ENCODE measurements around the gene MYOF. TPM values are rescaled to one million over a fixed set of nuclear protein-coding genes. Genes with fewer than 3 reads are reported as not detected.
"Not testable (repeated sequence)": the region's sequence is repeated elsewhere in the genome, so short reads cannot be mapped to it uniquely, and the experiment has no call there.

MYOF gene
- total RNA-seq, 1 experiment from 2014 or later = 376 TPM

DNA sequence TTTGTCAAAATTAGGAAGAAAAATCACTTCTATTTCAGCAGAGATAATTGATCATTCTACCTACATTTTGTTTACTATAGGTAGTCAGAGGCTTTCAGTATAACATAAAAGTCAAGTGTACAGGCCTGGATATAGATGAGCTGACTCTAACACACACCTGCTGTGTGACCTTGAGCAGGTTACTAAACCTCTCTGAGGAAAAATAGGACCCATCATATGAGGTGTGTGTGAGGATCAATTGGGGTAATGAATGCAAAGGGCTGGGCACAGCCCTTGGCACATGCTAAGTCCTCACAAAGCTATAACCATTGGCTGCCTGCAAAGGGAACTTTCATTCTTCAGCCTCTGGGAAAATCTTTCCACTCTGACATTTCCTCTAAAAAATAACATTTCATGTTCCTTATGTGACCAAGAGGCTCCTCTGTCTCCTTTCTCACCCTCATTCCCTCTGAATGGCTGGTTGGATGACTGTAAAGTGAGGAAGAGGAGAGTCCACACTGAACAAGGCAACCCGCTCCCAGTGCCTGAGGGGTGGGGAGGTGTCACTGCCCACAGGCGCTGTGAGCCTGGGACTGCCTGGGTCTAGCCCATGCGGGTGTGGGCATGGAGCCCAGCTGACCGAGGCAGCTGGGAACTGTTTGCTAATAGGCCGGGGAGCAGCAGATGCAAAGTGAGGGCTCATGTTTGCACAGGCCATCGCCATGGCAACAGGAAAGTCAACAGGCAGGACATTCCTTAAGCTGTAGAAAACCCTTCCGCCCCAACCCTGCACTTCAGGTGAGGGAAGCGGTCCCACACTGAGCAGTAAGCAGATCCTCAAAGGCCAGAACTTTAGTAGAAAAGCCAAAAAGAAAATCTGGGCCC, 36.8 kb downstream of the MYOF start:
- DNase-seq (ENCODE audit: low read depth, low spot score) = no peak
- in situ Hi-C loops (cut with HindIII; ENCODE audit: low pct_unique_long_range_greater_than_20kb, low sequenced_read_pairs) = no loop called here
- no TSS peak for BruUV-seq (replicated peaks)
- ChIA-PET CTCF (interaction anchor here (0.8 kb wide), 1 partner anchor 69 kb away, joined by 4 read pairs; no protein-coding TSS in a partner anchor), POLR2A (interaction anchor here (0.6 to 1.1 kb wide), 10 partner anchors 11 to 256 kb away, joined by 3 to 7 read pairs (median 4); partner anchors contain the start of gene MYOF)
- TF ChIP-seq POLR2AphosphoS5 (IDR thresholded peaks at IDR 0.05; ENCODE audit: low read depth, low read length) (peak; percentile 84), TCF7L2 (IDR thresholded peaks at IDR 0.05; ENCODE audit: low read depth, low read length) (no peak), SIN3A (IDR thresholded peaks at IDR 0.05; ENCODE audit: borderline replicate concordance, insufficient read depth, low read depth, low read length) (no peak)
- TF ChIP-seq, protein P1, sequence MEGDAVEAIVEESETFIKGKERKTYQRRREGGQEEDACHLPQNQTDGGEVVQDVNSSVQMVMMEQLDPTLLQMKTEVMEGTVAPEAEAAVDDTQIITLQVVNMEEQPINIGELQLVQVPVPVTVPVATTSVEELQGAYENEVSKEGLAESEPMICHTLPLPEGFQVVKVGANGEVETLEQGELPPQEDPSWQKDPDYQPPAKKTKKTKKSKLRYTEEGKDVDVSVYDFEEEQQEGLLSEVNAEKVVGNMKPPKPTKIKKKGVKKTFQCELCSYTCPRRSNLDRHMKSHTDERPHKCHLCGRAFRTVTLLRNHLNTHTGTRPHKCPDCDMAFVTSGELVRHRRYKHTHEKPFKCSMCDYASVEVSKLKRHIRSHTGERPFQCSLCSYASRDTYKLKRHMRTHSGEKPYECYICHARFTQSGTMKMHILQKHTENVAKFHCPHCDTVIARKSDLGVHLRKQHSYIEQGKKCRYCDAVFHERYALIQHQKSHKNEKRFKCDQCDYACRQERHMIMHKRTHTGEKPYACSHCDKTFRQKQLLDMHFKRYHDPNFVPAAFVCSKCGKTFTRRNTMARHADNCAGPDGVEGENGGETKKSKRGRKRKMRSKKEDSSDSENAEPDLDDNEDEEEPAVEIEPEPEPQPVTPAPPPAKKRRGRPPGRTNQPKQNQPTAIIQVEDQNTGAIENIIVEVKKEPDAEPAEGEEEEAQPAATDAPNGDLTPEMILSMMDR (IDR thresholded peaks at IDR 0.05) = no peak
- TF ChIP-seq, protein P2, sequence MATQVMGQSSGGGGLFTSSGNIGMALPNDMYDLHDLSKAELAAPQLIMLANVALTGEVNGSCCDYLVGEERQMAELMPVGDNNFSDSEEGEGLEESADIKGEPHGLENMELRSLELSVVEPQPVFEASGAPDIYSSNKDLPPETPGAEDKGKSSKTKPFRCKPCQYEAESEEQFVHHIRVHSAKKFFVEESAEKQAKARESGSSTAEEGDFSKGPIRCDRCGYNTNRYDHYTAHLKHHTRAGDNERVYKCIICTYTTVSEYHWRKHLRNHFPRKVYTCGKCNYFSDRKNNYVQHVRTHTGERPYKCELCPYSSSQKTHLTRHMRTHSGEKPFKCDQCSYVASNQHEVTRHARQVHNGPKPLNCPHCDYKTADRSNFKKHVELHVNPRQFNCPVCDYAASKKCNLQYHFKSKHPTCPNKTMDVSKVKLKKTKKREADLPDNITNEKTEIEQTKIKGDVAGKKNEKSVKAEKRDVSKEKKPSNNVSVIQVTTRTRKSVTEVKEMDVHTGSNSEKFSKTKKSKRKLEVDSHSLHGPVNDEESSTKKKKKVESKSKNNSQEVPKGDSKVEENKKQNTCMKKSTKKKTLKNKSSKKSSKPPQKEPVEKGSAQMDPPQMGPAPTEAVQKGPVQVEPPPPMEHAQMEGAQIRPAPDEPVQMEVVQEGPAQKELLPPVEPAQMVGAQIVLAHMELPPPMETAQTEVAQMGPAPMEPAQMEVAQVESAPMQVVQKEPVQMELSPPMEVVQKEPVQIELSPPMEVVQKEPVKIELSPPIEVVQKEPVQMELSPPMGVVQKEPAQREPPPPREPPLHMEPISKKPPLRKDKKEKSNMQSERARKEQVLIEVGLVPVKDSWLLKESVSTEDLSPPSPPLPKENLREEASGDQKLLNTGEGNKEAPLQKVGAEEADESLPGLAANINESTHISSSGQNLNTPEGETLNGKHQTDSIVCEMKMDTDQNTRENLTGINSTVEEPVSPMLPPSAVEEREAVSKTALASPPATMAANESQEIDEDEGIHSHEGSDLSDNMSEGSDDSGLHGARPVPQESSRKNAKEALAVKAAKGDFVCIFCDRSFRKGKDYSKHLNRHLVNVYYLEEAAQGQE (IDR thresholded peaks at IDR 0.05; ENCODE audit: insufficient read depth in 1 of 2, low read depth in 2 of 2, low read length in 1 of 2) = peak in 1 of 2 experiments; percentile 67; a peak in 1 of 4 replicates
- peaks cover 32% of the 10 kb centered on the region for H3K36me3 ChIP-seq (ENCODE audit: control insufficient read depth, insufficient read depth, low read length)
- H3K27me3 ChIP-seq (ENCODE audit: control insufficient read depth, insufficient read depth, low read length) = no peaks in the 10 kb centered on the region
- H3K4me1 ChIP-seq (ENCODE audit: control insufficient read depth, insufficient read depth, low read length) = peaks cover 82% of the 10 kb centered on the region
- peak overlapping the region; percentile 100 for H3K27ac ChIP-seq (ENCODE audit: low read length)
- H3K9me3 ChIP-seq (ENCODE audit: control insufficient read depth, insufficient read depth, low read depth, low read length) = no peaks in the 10 kb centered on the region
- intact Hi-C loops (cut with micrococcal nuclease; ENCODE audit: unreplicated experiment) = no loop called here
- peak; percentile 83 for ATAC-seq
- H3K4me3 ChIP-seq (ENCODE audit: low read depth in 2 of 2, low read length in 2 of 2) = peak overlapping the region in 1 of 2 experiments; percentile 16; a peak in 1 of 4 replicates

DNA sequence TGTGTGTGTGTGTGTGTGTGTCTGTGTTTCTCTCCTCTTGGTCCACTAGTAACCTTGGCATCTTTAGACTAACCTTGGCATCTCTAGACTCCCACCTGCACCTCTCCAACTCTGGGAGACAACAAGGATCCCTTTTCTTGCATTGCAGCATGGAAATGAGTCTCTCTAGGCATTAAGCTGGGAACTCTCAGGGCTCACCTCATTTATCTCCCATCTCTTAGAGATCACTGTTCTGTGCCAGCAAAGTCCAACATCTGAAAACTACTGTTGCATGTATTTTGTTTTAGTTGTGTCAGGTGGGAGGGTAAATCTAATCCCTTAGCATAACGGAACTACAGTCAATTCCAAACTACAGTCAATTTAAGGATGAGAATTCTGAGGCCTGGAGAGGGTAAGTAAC, 38.7 kb downstream of the MYOF start:
- CTCF ChIA-PET = interaction anchor here (0.6 kb wide), 1 partner anchor 19 kb away, joined by 4 read pairs; no protein-coding TSS in a partner anchor
- H3K27ac ChIP-seq (ENCODE audit: low read length) = peak overlapping the region; percentile 100
- H3K27me3 ChIP-seq (ENCODE audit: control insufficient read depth, insufficient read depth, low read length) = no peaks in the 10 kb centered on the region
- ATAC-seq (no peak), DNase-seq (ENCODE audit: low read depth, low spot score) (no peak)
- TF ChIP-seq TCF7L2 (IDR thresholded peaks at IDR 0.05; ENCODE audit: low read depth, low read length) (no peak), SIN3A (IDR thresholded peaks at IDR 0.05; ENCODE audit: borderline replicate concordance, insufficient read depth, low read depth, low read length) (no peak), POLR2AphosphoS5 (IDR thresholded peaks at IDR 0.05; ENCODE audit: low read depth, low read length) (no peak)
- TF ChIP-seq, protein P2 (IDR thresholded peaks at IDR 0.05; ENCODE audit: insufficient read depth in 1 of 2, low read depth in 2 of 2, low read length in 1 of 2) = no peak
- TF ChIP-seq, protein P1 (IDR thresholded peaks at IDR 0.05) = no peak
- H3K9me3 ChIP-seq (ENCODE audit: control insufficient read depth, insufficient read depth, low read depth, low read length) = no peaks in the 10 kb centered on the region
- H3K4me1 ChIP-seq (ENCODE audit: control insufficient read depth, insufficient read depth, low read length) = peaks cover 95% of the 10 kb centered on the region
- intact Hi-C loops (cut with micrococcal nuclease; ENCODE audit: unreplicated experiment) (no loop called here), in situ Hi-C loops (cut with HindIII; ENCODE audit: low pct_unique_long_range_greater_than_20kb, low sequenced_read_pairs) (no loop called here)
- no TSS peak for BruUV-seq (replicated peaks)
- POLR2A ChIA-PET = interaction anchor here (0.5 kb wide), 1 partner anchor 16 kb away, joined by 5 read pairs; no protein-coding TSS in a partner anchor
- H3K4me3 ChIP-seq (ENCODE audit: low read depth in 2 of 2, low read length in 2 of 2) = no peak overlapping the region
- peaks cover 28% of the 10 kb centered on the region for H3K36me3 ChIP-seq (ENCODE audit: control insufficient read depth, insufficient read depth, low read length)

DNA sequence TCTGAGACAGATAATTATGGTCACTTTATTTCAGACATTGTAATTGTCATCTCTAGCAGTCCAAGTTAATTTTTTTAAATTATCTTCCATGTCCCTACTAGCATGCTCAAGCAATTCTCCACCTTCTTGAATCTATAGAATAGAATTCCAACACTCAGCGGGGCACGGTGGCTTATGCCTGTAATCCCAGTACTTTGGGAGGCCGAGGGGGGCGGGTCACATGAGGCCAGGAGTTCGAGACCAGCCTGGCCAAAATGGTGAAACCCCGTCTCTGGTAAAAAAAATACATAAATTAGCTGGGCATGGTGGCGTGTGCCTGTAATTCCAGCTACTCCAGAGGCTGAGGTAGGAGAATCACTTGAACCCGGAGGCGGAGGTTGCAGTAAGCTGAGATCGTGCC, 39.4 kb downstream of the MYOF start:
- POLR2A ChIA-PET = interaction anchor here (1.1 kb wide), 1 partner anchor 20 kb away, joined by 3 read pairs; no protein-coding TSS in a partner anchor
- Histone ChIP-seq H3K36me3 (ENCODE audit: control insufficient read depth, insufficient read depth, low read length) (peaks cover 24% of the 10 kb centered on the region), H3K4me1 (ENCODE audit: control insufficient read depth, insufficient read depth, low read length) (peaks cover 96% of the 10 kb centered on the region), H3K27ac (ENCODE audit: low read length) (peak overlapping the region; percentile 100)
- in situ Hi-C loops (cut with HindIII; ENCODE audit: low pct_unique_long_range_greater_than_20kb, low sequenced_read_pairs); BruUV-seq (replicated peaks); intact Hi-C loops (cut with micrococcal nuclease; ENCODE audit: unreplicated experiment); H3K27me3 ChIP-seq (ENCODE audit: control insufficient read depth, insufficient read depth, low read length); ATAC-seq; H3K4me3 ChIP-seq (ENCODE audit: low read depth in 2 of 2, low read length in 2 of 2); H3K9me3 ChIP-seq (ENCODE audit: control insufficient read depth, insufficient read depth, low read depth, low read length); DNase-seq (ENCODE audit: low read depth, low spot score): not testable (repeated sequence)
- CTCF ChIA-PET = interaction anchor here (0.6 kb wide), 1 partner anchor 20 kb away, joined by 4 read pairs; no protein-coding TSS in a partner anchor
